H9 (cell line): ENCODE measurements around the gene PDIA6. TPM values are rescaled to one million over a fixed set of nuclear protein-coding genes. Genes with fewer than 3 reads are reported as not detected.

Experiments
- DNase-seq: peaks from one replicate; pipeline ENCODE4 v3.0.0-alpha.2; 2017
- H2AFZ ChIP-seq: one replicate; pipeline ENCODE4 v1.6.1; 2013; ENCODE audit warnings: mild to moderate bottlenecking, low read length, control low read depth, moderate library complexity
- H2AK5ac ChIP-seq: 2 replicates; pipeline ENCODE4 v1.6.1; 2013; ENCODE audit warnings: low read length, control low read depth, mixed read lengths; ENCODE audit not compliant: insufficient read length
- H2BK120ac ChIP-seq: one replicate; pipeline ENCODE4 v1.6.1; 2013; ENCODE audit warnings: low read depth, mild to moderate bottlenecking, low read length, control low read depth, inconsistent platforms; ENCODE audit not compliant: poor library complexity, severe bottlenecking
- H2BK12ac ChIP-seq: 2 replicates; pipeline ENCODE4 v1.6.1; 2013; ENCODE audit warnings: low read length, control low read depth, mixed read lengths, low read depth; ENCODE audit not compliant: insufficient read length
- H2BK15ac ChIP-seq: 2 replicates; pipeline ENCODE4 v1.6.1; 2013; ENCODE audit warnings: low read depth, low read length, control low read depth
- H2BK20ac ChIP-seq: one replicate; pipeline ENCODE4 v1.6.1; 2013; ENCODE audit warnings: low read depth, mild to moderate bottlenecking, low read length, control low read depth, inconsistent platforms; ENCODE audit not compliant: poor library complexity, severe bottlenecking
- H2BK5ac ChIP-seq: 2 replicates; pipeline ENCODE4 v1.6.1; 2013; ENCODE audit warnings: low read length, control low read depth, mixed read lengths; ENCODE audit not compliant: insufficient read length
- H3K14ac ChIP-seq: 2 replicates; pipeline ENCODE4 v1.6.1; 2013; ENCODE audit warnings: low read length, control low read depth; ENCODE audit not compliant: insufficient read depth
- H3K18ac ChIP-seq: 2 replicates; pipeline ENCODE4 v1.6.1; 2013; ENCODE audit warnings: low read depth, mild to moderate bottlenecking, mixed read lengths, low read length, control low read depth; ENCODE audit not compliant: insufficient read length
- H3K23ac ChIP-seq: 2 replicates; pipeline ENCODE4 v1.6.1; 2013; ENCODE audit warnings: low read length, control low read depth, mixed read lengths, low read depth; ENCODE audit not compliant: insufficient read length
- H3K23me2 ChIP-seq: 2 replicates; pipeline ENCODE4 v1.6.1; 2013; ENCODE audit warnings: low read depth, mild to moderate bottlenecking, mixed read lengths, low read length, control low read depth; ENCODE audit not compliant: insufficient read length, poor library complexity, severe bottlenecking
- H3K27ac ChIP-seq: 2 replicates; pipeline ENCODE4 v1.5.1; 2013; ENCODE audit warnings: low read length, control low read depth, mixed read lengths, low read depth; ENCODE audit not compliant: insufficient read length
- H3K27me3 ChIP-seq: 2 replicates; pipeline ENCODE4 v1.6.1; 2013; ENCODE audit warnings: low read length, control low read depth, inconsistent platforms; ENCODE audit not compliant: insufficient read depth
- H3K4ac ChIP-seq: 2 replicates; pipeline ENCODE4 v1.6.1; 2013; ENCODE audit warnings: low read depth, mild to moderate bottlenecking, control low read depth, inconsistent platforms, low read length, moderate library complexity
- H3K4me1 ChIP-seq: 2 replicates; pipeline ENCODE4 v1.6.1; 2013; ENCODE audit warnings: low read length, control low read depth, inconsistent platforms; ENCODE audit not compliant: insufficient read depth
- H3K4me2 ChIP-seq: 2 replicates; pipeline ENCODE4 v1.6.1; 2013; ENCODE audit warnings: low read length, control low read depth, mixed read lengths; ENCODE audit not compliant: insufficient read length, insufficient read depth
- H3K56ac ChIP-seq: 2 replicates; pipeline ENCODE4 v1.6.1; 2013; ENCODE audit warnings: low read depth, mild to moderate bottlenecking, mixed read lengths, low read length, control low read depth; ENCODE audit not compliant: insufficient read length
- H3K79me1 ChIP-seq: 2 replicates; pipeline ENCODE4 v1.6.1; 2013; ENCODE audit warnings: low read depth, mild to moderate bottlenecking, moderate library complexity, low read length, control low read depth, inconsistent platforms; ENCODE audit not compliant: insufficient read depth, poor library complexity, severe bottlenecking
- H3K79me2 ChIP-seq: 2 replicates; pipeline ENCODE4 v1.6.1; 2013; ENCODE audit warnings: low read length, control low read depth, inconsistent platforms; ENCODE audit not compliant: insufficient read depth
- H3K9ac ChIP-seq: 2 replicates; pipeline ENCODE4 v1.6.1; 2013; ENCODE audit warnings: low read length, control low read depth, mixed read lengths; ENCODE audit not compliant: insufficient read length; ENCODE audit errors: extremely low read depth
- H3K9me3 ChIP-seq: one replicate; pipeline ENCODE4 v1.6.1; 2013; ENCODE audit warnings: low read depth, low read length, inconsistent platforms; ENCODE audit not compliant: control insufficient read depth
- H3T11ph ChIP-seq: one replicate; pipeline ENCODE4 v1.6.1; 2013; ENCODE audit warnings: mild to moderate bottlenecking, low read length, control low read depth, inconsistent platforms
- H4K20me1 ChIP-seq: one replicate; pipeline ENCODE4 v1.6.1; 2013; ENCODE audit not compliant: control insufficient read depth, insufficient read length, insufficient read depth
- H4K5ac ChIP-seq: 2 replicates; pipeline ENCODE4 v1.6.1; 2013; ENCODE audit warnings: low read depth, mild to moderate bottlenecking, mixed read lengths, low read length, control low read depth; ENCODE audit not compliant: insufficient read length
- H4K8ac ChIP-seq: replicated peaks from 2 replicates; pipeline ENCODE4 v1.6.1; 2013; ENCODE audit warnings: low read length, control low read depth, mixed read lengths, low read depth; ENCODE audit not compliant: insufficient read length
- H4K91ac ChIP-seq: 2 replicates; pipeline ENCODE4 v1.6.1; 2013; ENCODE audit warnings: low read depth, mild to moderate bottlenecking, moderate library complexity, mixed read lengths, low read length, control low read depth; ENCODE audit not compliant: insufficient read length
- H3K27ac Mint-ChIP-seq, 3 experiments: 2 replicates in 2 of 3; 3 replicates in 1 of 3; pipeline ENCODE4 v1.8.0; 2020 to 2021; ENCODE audit warnings: mixed read lengths in 3 of 3, mild to moderate bottlenecking in 1 of 3, moderate library complexity in 1 of 3
- H3K27me3 Mint-ChIP-seq: 2 replicates; pipeline ENCODE4 v1.8.0; 2021; ENCODE audit warnings: low read depth, mild to moderate bottlenecking, moderate library complexity, mixed read lengths
- H3K36me3 Mint-ChIP-seq, 3 experiments: 2 replicates in 2 of 3; 3 replicates in 1 of 3; pipeline ENCODE4 v1.8.0; 2020 to 2021; ENCODE audit warnings: low read depth in 3 of 3, mixed read lengths in 3 of 3; ENCODE audit not compliant: insufficient read depth in 1 of 3
- H3K4me1 Mint-ChIP-seq, 2 experiments: 2 replicates each; pipeline ENCODE4 v1.8.0; 2020; ENCODE audit warnings: mixed read lengths in 2 of 2
- H3K4me3 Mint-ChIP-seq, 2 experiments: 2 replicates in 1 of 2; 3 replicates in 1 of 2; pipeline ENCODE4 v1.8.0; 2020 to 2021; ENCODE audit warnings: mild to moderate bottlenecking in 2 of 2, mixed read lengths in 2 of 2, moderate library complexity in 1 of 2
- H3K9me3 Mint-ChIP-seq, 2 experiments: 2 replicates in 1 of 2; 3 replicates in 1 of 2; pipeline ENCODE4 v1.8.0; 2020; ENCODE audit warnings: mild to moderate bottlenecking in 2 of 2, mixed read lengths in 2 of 2, moderate library complexity in 1 of 2
- CTCF ChIP-seq: fragments of 200-600 bp; sonication (generic); conservative IDR thresholded peaks from 3 replicates; pipeline ENCODE4 v1.8.0; 2021; ENCODE audit warnings: antibody characterized with exemption, mild to moderate bottlenecking
- WGBS: extraction: QIAGEN DNeasy Blood & Tissue Kit; methylation state at CpG from one replicate; pipeline ENCODE4 v1.1.7; 2013; ENCODE audit warnings: missing lambda C conversion rate, low lambda C conversion rate, mixed read lengths; ENCODE audit not compliant: insufficient read length; ENCODE audit errors: extremely low coverage; 5-methylcytosine and 5-hydroxymethylcytosine counted together
- total RNA-seq: library from RNA; stranded (reverse); gene quantifications from 2 replicates; pipeline ENCODE4 v1.2.1, GENCODE V29; 2021

Gene PDIA6
- total RNA-seq, 1 experiment from 2014 or later, result 301 TPM

DNA sequence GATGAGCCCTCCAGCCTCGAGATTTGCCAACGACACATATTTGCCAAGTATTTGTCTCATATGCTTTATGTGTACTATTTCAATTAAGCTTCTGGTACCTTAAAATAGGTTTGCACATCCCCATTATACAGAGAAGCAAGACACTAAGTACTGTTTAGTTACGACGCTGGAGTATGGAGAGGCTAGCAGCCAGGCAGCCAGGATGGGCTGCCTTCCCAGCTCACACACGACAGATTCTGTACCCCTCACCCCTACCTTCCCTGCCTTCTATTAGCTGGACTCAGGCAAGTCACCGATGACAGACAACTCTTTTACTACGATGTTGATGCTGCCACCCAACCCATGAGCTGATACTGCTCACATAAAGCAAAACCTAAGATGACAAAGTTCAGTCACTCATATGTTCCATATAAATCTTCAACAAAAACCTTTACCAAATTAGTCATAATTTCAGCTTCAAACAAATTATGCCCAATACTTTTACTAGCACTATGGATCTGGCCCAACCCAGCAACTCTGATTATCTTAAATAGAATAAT, 17.0 kb downstream of the PDIA6 start:
- Mint-ChIP-seq H3K27me3 (no peaks in the 10 kb centered on the region), H3K27ac (no peak overlapping the region), H3K4me1 (peaks cover 4 to 7% of the 10 kb centered on the region in 2 experiments; a peak in 3 of 4 replicates), H3K36me3 (peaks cover 52 to 77% (median 75%) of the 10 kb centered on the region in 3 experiments), H3K4me3 (no peak overlapping the region), H3K9me3 (no peaks in the 10 kb centered on the region; a peak in 1 of 5 replicates)
- no peak for TF ChIP-seq CTCF
- no peak overlapping the region for H3K27ac ChIP-seq
- H3K4me1 ChIP-seq, result no peaks in the 10 kb centered on the region
- no peaks in the 10 kb centered on the region for H3K9me3 ChIP-seq
- no peaks in the 10 kb centered on the region for H3K79me1 ChIP-seq
- no peak overlapping the region for H4K5ac ChIP-seq
- no peak overlapping the region for H4K8ac ChIP-seq
- no peak overlapping the region for H3K9ac ChIP-seq
- no peaks in the 10 kb centered on the region; the same call in 1 of the 2 replicates for H3K79me2 ChIP-seq
- no peaks in the 10 kb centered on the region for H3K27me3 ChIP-seq
- no peak overlapping the region for H2BK5ac ChIP-seq
- no peak overlapping the region for H2BK12ac ChIP-seq
- H4K20me1 ChIP-seq, result no peaks in the 10 kb centered on the region
- no peak overlapping the region for H3K14ac ChIP-seq
- no peak for DNase-seq
- H3K18ac ChIP-seq, result no peak overlapping the region
- no peak overlapping the region for H3K4ac ChIP-seq
- no peak overlapping the region for H4K91ac ChIP-seq
- no peaks in the 10 kb centered on the region for H3K23me2 ChIP-seq
- no peak overlapping the region for H2BK20ac ChIP-seq
- no peak overlapping the region for H2BK15ac ChIP-seq
- H2AFZ ChIP-seq, result no peak overlapping the region
- no CpG with 5 or more reads among the region's 7 CpGs for WGBS
- H2BK120ac ChIP-seq, result no peak overlapping the region
- no peak overlapping the region for H2AK5ac ChIP-seq
- no peak overlapping the region for H3T11ph ChIP-seq
- H3K23ac ChIP-seq, result no peak overlapping the region
- no peak overlapping the region for H3K4me2 ChIP-seq
- no peak overlapping the region for H3K56ac ChIP-seq
